ENCODE measurements around the gene OSTF1.

- TF ChIP-seq CTCF (conservative IDR thresholded peaks at IDR 0.05) (no peak), EZH2 (IDR thresholded peaks at IDR 0.05; ENCODE audit: low read depth) (no peak)
Observed at GRCh38 chr9:75069171-75069570, 19.1 kb upstream of the OSTF1 start.
